HS-27A (cell line): ENCODE results near the gene MDM4.
"Not testable (repeated sequence)": the region's sequence is repeated elsewhere in the genome, so short reads cannot be mapped to it uniquely, and the experiment has no call there.

Experiments used
- DNase-seq: peaks from one replicate; pipeline ENCODE4 v3.0.0-alpha.2; 2012; ENCODE audit warnings: low read depth, missing footprints

Gene MDM4, protein sequence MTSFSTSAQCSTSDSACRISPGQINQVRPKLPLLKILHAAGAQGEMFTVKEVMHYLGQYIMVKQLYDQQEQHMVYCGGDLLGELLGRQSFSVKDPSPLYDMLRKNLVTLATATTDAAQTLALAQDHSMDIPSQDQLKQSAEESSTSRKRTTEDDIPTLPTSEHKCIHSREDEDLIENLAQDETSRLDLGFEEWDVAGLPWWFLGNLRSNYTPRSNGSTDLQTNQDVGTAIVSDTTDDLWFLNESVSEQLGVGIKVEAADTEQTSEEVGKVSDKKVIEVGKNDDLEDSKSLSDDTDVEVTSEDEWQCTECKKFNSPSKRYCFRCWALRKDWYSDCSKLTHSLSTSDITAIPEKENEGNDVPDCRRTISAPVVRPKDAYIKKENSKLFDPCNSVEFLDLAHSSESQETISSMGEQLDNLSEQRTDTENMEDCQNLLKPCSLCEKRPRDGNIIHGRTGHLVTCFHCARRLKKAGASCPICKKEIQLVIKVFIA

DNA sequence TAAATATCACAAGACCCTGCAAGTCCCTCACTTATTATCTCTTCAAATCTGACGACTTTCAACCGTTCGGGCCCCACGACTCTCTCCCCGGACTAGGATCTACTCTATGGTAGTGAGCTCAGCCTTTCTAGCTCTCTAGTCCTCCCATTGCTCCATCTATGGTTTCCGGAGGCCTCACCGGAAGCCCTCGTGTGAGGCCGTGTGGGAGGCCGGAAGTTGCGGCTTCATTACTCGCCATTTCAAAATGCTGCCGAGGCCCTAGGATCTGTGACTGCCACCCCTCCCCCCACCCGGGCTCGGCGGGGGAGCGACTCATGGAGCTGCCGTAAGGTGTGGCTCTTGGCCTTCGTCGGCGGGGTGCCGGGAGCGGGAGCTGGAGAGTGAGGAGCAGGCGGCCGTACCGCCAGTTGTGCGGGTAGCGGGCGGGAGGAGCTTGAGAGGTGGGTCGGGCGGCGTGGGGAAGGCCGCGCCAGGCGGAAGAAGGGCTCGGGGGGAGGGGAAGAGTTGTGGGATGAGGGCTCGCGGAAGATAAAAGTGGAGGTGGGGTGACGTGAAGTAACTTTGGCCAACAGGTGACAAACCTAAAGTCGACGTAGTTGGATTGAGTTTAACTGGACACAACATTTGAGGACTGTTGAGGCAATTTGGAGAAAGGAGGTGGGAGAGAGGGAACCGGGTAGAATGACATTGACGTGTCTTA, at the start of gene MDM4:
Gene MDM4, plus strand, starts transcription at position 227 of the 700 bp plus-strand sequence. CDS start 9,113 bp downstream, outside the sequence.
- peak; percentile 88 for DNase-seq

DNA sequence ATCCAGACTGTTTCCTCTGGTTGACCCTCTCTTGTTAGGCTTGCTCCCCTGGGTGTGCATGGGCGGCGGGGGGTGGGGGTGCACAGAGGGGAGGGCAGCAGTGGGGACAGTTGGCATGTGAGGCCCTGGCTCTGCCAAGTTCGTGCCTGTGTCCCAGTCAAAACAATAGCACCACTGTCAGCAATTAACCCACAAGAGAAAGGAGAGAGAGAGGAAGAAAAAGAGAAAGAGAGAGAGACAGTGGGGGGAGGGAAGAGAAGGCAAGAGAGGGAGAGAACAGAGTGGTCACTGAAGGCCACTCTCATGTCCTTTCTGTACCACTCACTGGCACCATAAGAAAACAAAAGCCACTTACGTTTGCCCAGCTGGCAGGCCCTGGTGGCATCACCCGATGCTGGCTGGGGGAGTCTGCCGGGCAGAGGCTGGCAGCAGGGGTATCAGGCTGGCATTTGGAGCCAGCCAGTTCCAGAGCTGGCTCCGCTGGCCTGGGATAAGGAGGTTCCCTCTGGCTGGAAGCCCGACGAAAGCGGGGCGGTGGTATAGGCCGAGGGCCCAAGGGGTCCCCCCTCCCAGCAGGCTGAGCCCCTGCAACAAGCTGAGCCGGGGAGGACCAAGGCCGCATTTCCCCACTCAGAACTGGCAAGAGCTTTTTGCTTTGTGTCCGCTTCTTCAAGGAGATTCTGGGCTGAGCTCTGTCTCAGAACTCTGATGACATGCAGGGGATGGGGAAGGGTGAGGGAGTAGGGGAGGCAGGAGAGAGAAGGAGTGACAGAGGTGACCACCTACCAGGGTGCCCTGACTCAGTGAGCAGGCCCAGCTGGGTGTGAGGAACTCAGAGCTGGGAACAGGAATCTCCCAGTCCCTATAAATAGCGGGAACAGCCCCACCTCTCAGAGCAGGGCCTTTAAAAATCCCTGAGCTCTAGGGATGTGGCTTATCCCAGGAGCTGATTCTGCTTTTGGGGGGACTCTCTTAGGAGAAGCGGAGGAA, 49.5 kb upstream of the MDM4 start:
- DNase-seq, result no peak

DNA sequence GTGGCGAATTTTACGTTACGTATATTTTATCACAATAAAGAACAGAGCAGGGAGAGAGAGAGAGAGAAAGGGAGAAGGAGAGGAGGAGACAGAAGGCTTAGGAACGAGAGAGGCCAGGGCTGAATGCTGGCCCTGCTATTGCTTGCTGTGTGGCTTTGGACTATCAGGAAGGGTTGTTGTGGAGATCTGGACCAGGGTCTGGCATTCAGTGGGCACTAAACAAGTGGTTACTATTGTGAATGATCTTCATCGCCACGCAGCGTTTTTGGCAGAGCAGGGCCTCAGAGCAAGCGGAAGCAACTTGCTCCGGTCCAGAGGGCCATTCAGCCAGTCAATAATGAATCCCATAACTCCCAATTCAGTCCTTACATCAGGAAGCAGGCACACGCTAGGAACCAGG, 48.0 kb upstream of the MDM4 start:
- DNase-seq, result no peak

DNA sequence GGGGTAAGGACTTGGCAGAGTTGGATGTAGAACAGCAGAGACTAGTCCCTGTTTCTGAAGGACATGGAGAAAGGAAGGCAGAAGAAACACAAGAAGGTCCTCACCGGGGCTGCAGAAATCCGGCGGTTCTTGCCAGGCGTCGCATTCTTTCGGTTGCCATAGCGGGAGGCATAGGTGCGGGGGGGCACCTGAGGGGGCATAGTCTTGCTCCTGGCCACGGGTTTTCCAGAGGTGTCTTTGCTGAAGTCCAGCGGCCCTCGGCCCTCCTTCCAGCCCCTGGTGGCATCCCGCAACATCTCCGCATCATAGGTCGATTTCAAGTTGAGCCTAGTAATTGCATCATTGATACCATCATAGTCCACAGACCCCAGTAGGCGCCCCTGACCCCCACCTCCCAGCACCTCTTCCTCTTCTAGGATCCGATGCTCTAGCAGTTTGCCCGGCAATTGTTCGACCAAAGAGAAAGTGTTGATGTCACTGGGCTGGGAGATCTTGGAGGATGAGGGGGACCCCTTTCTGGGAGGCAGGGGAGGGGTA, 47.4 kb upstream of the MDM4 start:
- DNase-seq, result no peak

DNA sequence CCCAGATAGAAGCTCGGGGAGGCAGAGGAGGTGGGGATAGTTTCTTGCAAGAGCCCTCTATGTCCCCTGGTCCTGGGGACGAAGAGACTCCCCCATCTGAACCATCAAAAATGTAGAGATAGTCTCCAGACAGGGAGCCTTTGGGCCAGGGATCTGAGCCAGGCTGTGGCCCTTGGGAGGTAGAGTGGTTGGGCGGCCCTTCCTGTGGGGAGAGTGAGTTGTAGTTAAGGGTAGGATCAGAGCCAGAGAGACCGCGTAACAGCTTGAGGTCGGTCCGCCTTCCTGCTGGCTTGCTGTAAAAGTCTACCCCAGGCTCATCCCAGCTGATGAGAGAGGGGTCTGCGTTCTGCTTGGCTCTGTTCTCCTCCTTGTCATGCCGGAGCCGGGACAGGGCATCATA, 46.9 kb upstream of the MDM4 start:
- no peak for DNase-seq

DNA sequence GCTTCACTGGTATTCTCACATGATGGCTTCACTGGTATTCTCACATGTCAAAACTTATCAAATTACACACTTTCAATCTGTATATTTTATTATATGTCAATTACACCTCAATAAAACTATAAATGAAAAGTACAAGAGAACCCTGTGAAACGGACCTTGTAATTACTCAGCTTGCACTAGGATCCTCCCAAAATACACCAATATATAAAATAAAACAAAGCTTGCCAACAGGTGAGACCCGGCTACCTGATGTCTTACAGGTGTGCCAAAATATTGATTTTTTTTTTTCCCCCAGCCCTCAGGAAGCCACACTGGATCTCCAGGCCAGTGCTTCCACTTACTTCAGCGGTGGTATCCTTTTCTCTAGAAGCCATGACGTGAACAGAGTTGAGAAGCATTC, 44.5 kb upstream of the MDM4 start:
- DNase-seq, result no peak

DNA sequence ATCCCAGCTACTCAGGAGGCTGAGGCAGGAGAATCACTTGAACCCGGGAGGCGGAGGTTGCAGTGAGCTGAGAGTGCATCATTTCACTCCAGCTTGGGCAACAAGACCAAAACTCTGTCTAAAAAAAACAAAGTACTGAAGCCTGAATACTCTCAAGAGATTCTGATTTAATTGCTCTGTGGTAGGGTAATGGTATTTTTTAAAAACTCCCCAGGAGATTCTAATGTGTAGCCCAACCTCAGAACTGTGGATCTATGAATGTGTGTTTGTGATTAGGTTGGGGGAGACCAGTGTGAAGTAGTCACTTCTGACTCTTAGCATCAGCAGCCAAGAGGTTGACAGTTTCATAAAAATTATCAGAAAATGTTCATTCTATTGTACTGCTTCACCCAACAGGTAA, 43.5 kb upstream of the MDM4 start:
- DNase-seq, result no peak

DNA sequence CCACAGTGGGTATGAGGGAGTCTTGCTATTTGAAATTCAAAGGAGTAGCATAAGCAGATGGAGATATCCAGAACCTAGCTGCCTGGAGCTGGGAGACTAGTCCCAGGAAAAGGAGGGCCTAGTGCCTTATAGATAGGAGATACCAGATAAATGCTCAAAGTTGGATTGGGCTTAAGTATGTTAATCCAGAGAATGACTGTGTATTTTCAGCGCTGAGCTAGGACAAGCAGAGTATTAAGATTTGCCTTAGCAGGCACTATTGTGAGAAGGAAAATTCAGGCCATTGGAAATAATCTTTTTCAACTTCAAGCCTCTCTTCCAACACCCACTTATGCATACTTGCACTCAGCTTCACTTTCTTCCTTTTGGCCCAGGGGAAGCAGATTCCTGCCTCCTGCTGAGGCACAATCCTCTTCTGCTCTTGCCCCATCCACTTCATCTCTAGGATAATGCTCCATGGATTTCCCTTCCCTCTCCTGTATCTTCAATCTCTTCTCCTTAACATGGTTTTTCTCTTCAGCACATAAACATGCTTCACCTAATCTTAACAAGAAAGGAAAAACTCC, 42.7 kb upstream of the MDM4 start:
- DNase-seq, result no peak

DNA sequence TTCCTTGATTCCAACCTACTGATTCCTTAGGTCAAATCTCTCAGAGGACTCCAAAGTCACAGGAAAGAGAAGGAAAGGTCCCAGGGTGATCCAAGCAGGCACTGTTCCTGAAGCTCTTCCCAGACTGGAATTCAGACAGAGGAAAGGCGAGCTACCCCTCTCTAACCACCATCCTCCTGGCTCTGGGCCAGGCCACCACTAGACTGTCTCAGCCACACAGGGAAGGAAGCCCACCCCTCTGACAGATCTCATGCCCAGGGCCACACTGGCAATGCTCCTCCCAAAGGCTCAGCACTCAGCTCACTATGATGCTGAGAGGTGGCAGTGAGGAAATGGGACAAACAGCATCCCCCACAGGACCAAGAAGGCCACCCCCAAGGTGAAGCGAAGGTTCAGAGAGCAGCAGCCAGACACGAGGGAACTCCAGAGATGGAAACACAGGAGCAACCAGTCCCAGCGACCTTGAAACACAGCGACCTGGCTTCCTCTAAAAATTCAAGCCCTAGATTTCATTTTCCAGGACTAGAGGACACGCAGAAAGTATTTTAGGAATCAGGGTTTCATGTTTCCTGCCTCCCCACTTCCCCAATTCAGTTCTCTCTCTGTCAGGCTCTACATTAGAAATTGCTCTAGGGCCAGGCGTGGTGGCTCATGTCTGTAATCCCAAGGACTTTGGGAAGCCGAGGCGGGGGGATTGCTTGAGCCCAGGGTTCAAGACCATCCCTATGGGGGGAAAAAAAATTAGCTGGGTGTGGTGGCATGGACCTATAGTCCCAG, 40.4 kb upstream of the MDM4 start:
- no peak for DNase-seq

DNA sequence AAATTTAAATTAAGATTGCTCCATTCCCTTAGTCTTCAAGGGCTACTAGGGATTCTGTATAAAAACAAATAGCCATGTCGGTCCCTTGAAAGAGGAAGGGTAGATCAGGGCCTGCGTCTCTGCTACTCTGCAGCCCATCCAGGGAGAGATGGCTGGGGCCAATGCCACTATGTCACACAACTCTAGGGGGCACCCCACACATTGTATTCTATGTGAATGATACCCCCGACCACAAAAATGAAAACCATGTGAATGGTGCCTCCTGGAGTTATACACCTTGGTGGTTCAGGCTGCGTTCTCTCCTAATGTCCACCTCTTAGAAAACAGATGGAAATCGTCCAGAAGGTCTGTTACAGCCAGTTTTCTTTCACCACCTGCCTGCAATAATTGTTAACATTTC, 39.6 kb upstream of the MDM4 start:
- DNase-seq, result no peak

DNA sequence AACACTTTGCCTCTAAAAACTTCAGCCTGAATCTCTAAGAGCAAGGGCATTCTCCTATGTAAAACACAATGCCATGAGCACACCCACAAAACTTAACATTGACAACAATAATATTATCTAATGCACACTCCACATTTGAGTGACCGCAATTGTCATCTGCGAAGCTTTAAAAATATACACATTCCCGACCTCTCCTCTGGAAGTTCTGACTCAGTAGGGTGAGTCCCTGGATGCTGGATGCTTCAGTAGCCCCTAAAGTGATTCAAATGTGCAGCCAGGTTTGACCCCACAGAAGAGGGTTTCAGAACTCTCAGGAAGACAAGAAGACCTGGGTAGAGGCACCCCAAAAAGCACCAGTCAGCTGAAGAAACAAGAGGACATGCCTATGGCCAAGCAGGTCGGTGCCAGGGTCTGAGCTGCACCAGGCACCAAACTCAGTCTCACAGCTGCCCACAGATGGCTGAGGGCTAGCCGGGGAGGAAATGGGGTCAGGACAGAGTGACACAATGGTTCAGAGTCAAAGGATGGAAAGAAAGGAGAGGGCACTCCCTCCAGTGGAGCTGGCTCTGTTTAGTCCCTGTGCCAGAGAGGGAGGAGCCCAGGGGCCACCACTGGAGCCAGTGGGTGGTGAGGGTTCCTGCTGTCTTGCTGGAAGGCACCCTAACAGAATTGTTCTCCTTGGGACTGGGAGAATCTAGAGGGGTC, 39.0 kb upstream of the MDM4 start:
- DNase-seq, result no peak

DNA sequence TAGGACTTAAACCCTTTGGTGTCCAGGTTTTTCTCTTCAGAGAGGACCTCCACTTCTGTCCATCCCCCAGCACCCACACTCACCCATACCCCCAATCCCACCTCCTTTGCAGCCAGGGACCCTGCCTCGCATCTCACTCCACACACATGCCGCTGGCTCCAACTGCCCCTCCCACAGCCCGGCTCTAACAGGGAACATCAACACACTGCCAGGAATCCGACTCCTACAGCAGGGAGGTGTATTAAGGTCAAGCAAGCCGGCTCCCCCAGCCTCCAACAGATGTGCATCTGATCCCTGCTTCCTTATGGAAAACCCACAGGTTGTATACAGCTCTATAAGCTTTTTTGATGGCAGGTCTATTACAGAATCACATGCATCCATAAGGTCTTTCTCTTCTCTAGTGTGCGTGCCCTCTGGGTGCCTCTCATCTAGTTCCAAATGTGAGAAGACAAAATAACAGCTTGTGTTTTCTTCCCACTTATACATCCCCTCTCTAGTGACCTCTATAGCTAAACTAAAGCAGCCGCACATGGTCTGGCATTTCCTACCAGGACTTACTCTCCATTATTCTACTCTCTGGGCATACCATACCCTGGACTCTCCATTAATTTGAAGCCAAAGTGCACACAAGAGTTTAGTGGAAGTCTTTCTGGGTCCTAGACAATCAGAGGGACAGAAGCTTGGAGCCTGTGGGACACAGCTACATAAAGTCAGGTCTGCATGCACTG, 37.9 kb upstream of the MDM4 start:
- DNase-seq, result no peak

DNA sequence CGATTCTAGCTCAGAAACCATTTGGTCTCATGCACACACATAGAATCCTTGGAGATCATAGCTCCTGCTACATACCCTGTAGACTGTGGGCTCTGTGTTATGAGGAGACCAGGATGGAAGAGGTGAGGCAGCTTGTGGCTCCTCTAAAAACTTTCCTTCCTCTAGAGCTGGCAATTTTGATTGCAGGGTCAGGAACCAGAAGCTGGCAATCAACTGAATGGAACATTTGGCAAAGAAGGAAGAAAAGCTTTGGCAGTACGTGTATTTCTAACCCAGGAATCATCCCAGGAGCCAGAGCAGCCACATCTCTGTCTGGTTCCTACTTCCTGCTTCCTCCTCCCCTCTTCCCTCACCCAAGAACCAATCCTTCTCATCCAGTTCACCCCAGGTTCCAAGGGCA, 37.3 kb upstream of the MDM4 start:
- DNase-seq, result no peak

DNA sequence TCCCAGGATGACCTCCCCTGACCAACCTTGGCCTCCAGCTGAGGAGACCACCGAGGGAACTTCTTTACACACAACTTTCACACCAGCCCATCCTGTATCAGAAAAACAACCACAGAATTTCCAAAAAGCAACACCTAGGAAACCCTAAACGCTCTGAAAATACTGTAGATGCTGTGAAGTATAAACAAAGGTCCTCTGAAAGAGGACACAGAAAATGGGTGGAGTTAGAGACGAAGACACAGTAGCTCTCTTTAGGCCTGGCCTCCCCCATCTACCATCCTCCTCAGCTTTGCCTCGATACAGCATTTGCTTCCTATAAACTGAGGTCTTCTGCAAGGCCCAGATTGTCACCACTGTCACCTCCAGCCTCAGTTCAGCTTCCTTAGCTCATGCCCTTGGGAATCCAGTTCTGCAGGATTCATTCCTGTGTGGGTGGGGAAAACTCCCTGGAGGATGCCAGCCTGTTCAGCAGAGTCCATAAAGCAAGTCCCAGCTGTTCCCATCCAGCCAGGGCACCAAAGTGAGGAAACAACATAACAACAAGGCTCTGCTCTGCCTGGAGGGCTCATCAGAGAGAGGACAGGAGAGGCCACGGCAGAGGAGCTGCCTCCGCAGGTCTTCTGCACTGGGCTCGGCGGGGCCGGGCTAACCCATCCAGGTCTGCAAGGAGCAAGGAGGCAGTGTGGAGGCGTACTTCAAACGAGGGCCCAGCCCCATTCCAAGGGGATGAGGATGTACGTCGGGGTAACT, 36.6 kb upstream of the MDM4 start:
- DNase-seq, result no peak

DNA sequence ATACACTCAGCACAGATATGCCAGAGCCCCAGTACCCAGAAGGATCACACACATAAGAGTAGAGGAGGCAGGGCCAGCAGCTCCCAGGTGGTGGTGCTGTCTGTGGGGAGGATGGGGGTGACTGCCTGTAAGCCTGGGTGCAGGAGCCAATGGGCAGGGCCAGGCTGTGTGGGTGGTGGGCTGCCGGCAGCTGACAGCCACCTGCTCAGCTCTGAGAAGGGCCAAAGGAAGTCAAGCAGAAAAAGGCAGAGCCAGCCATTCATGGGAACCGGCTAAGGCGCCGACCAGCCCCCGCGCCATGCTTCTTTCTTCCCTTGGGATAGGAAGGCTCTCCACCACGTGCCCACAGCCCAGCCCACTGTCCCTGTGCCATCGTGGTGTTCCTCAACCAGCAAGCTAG, 35.7 kb upstream of the MDM4 start:
- no peak for DNase-seq

DNA sequence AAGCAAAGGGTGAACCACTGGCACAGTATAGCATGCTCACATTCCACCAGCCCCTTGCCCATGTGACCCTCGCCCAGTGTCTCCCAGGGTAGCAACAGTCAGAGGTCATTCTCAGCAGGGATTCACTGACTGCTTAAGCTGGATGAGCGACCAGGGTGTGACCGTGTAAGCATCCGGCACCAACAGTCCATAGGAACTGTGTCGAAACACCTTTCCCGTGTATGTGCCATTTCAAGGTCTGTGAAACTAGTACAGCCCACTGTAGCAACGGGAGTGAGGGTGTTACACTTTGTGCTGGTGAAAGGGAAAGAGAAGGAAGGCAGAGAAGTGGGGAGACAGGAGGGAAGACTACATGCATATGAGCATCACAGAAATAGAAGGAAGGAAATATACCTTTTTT, 32.4 kb upstream of the MDM4 start:
- DNase-seq, result no peak

DNA sequence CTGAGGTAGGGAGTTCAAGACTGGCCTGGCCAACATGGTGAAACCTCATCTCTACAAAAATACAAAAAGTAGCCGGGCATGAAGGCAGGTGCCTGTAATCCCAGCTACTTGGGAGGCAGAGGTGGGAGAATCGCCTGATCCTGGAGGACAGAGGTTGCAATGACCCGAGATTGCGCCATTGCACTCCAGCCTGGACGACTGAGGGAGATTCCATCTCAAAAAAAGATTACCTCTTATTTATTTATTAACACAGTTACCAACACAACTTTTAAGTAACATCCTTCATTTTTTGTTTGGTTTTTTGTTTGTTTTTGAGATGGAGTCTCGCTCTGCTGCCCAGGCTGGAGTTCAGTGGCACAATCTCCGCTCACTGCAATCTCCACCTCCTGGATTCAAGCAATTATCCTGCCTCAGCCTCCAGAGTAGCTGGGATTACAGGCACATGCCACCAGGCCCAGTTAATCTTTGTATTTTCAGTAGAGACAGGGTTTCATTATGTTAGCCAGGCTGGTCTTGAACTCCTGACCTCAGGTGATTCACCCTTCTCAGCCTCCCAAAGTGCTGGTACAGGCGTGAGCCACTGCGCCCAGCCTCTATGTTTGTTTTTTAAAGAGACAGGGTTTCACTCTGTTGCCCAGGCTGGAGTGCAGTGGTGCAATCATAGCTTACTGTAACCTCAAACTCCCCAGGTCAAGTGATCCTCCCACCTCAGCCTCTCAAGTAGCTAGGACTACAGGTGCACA, 29.5 kb upstream of the MDM4 start:
- DNase-seq, result not testable (repeated sequence)

DNA sequence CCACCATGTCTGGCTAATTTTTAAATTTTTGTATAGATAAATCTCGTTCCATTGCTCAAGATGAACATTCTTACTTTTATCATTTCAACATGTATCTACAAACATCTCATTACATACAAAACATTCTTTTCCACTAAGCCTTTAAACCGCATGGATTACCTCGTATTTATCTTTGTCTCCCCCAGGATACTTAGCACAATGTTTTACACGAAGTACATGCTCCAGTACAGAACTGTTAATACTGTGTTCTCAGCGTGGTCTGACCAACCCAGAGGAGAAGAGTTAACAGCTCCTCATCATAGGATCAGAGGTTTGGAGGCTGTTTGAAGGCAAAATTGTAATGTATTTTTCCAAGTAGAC, 29.0 kb upstream of the MDM4 start:
- DNase-seq, result no peak
